ENCODE results near the gene TCTN1.
"Not testable (repeated sequence)": the region's sequence is repeated elsewhere in the genome, so short reads cannot be mapped to it uniquely, and the experiment has no call there.

Gene TCTN1

GRCh38 chr12:110640275-110641025, 26.5 kb downstream of the TCTN1 start:
- no peak for DNase-seq

GRCh38 chr12:110641521-110641920, 27.6 kb downstream of the TCTN1 start:
- no peak for DNase-seq

- DNase-seq: peak; percentile 39
Observed at GRCh38 chr12:110647631-110648040, 33.7 kb downstream of the TCTN1 start.

- no peak for DNase-seq
Observed at GRCh38 chr12:110649341-110649847, 35.5 kb downstream of the TCTN1 start.

- DNase-seq: not testable (repeated sequence)
Observed at GRCh38 chr12:110654238-110654637, 40.3 kb downstream of the TCTN1 start.

- no peak for DNase-seq
Observed at GRCh38 chr12:110656071-110656655, 42.2 kb downstream of the TCTN1 start.

- DNase-seq: no peak
Observed at GRCh38 chr12:110657747-110658146, 43.8 kb downstream of the TCTN1 start.

GRCh38 chr12:110658242-110658641, 44.3 kb downstream of the TCTN1 start:
- no peak for DNase-seq

- no peak for DNase-seq
Observed at GRCh38 chr12:110658878-110659277, 44.9 kb downstream of the TCTN1 start.

GRCh38 chr12:110661337-110661972, 47.5 kb downstream of the TCTN1 start:
- DNase-seq: peak; percentile 57

- DNase-seq: no peak
Observed at GRCh38 chr12:110666892-110667291, 53.0 kb downstream of the TCTN1 start.

- DNase-seq: no peak
Observed at GRCh38 chr12:110667671-110668070, 53.7 kb downstream of the TCTN1 start.

- no peak for DNase-seq
Observed at GRCh38 chr12:110668480-110669192, 54.7 kb downstream of the TCTN1 start.

GRCh38 chr12:110669193-110669502, 55.2 kb downstream of the TCTN1 start:
- DNase-seq: no peak

- DNase-seq: peak; percentile 30
Observed at GRCh38 chr12:110670161-110670701, 56.3 kb downstream of the TCTN1 start.

- DNase-seq: no peak
Observed at GRCh38 chr12:110676171-110676570, 62.2 kb downstream of the TCTN1 start.

GRCh38 chr12:110677206-110677911, 63.4 kb downstream of the TCTN1 start:
- DNase-seq: no peak

GRCh38 chr12:110677982-110678381, 64.1 kb downstream of the TCTN1 start:
- DNase-seq: no peak

GRCh38 chr12:110679201-110679600, 65.3 kb downstream of the TCTN1 start:
- DNase-seq: no peak

GRCh38 chr12:110680032-110680431, 66.1 kb downstream of the TCTN1 start:
- DNase-seq: no peak

GRCh38 chr12:110683888-110684287, 70.0 kb downstream of the TCTN1 start:
- DNase-seq: no peak

- DNase-seq: no peak
Observed at GRCh38 chr12:110684312-110684836, 70.4 kb downstream of the TCTN1 start.

Measured in activated CD4-positive, alpha-beta T cell treated with anti-CD3 and anti-CD28 coated beads, Interleukin-2, Interleukin-6, amounts not matched to agents 100 ng/mL and 50 ng/mL, durations not matched to agents 16 hours and 8 hours (primary cell).